SH-SY5Y (cell line): Measurements from ENCODE around the gene TMEM117.

Experiments
- GATA2 ChIP-seq: IDR thresholded peaks from 2 replicates; pipeline ENCODE4 v1.6.1; 2011; ENCODE audit warnings: mild to moderate bottlenecking, low read depth, low read length
- GATA3 ChIP-seq: IDR thresholded peaks from 2 replicates; pipeline ENCODE4 v1.6.1; 2011; ENCODE audit warnings: low read depth, mild to moderate bottlenecking, low read length, moderate library complexity

DNA sequence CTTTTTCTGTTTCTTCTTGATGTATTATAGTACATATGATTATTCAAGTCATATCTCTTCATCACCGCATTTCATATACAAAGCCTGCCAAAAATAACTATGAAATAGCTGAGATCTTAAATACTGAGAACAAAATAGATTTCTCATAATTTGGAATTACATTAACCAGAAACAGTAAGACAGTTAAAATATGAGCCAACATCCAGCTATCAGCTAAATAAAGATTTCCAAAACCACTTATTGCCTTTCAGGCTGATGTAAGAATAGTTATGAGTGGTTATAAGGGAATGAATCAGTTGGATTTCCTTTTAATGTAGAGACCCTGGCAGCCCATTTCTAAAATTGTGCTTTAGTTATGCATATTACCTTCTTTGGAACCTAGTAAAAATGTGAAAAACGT lies 47.4 kb downstream of the TMEM117 start:
- TF ChIP-seq GATA2, result no peak
- TF ChIP-seq GATA3, result no peak
